ENCODE results near the gene EI24. TPM values are rescaled to one million over a fixed set of nuclear protein-coding genes. Genes with fewer than 3 reads are reported as not detected.

EI24 gene
- total and polyA plus RNA-seq, 9 of the 15 experiments (the other 6 are each of a cell fraction or from before 2014, with no cell fraction given) = 50.4 to 260 (median 168) TPM

GRCh38 chr11:125532668-125533067 lies 36.6 kb upstream of the EI24 start (continued):
- no peak for TF ChIP-seq CREB5 (CRISPR knock-in tag; IDR thresholded peaks at IDR 0.05)
- TF ChIP-seq MCM2 (IDR thresholded peaks at IDR 0.05; ENCODE audit: low read depth) = no peak
- TF ChIP-seq HOMEZ (CRISPR knock-in tag; IDR thresholded peaks at IDR 0.05) = no peak
- no peak for TF ChIP-seq NCOA4 (IDR thresholded peaks at IDR 0.05; ENCODE audit: partially characterized antibody)
- peak; percentile 58 for TF ChIP-seq NEUROD1 (IDR thresholded peaks at IDR 0.05; ENCODE audit: borderline replicate concordance, low read depth, low read length, partially characterized antibody)
- no peak for TF ChIP-seq KDM4B (IDR thresholded peaks at IDR 0.05; ENCODE audit: borderline replicate concordance in 2 of 2, low read depth in 1 of 2)
- TF ChIP-seq KAT7 (CRISPR knock-in tag; IDR thresholded peaks at IDR 0.05; ENCODE audit: borderline replicate concordance) = no peak
- TF ChIP-seq TRIM24 (IDR thresholded peaks at IDR 0.05) = peak; percentile 88 to 92
- no peak for TF ChIP-seq PATZ1 (CRISPR knock-in tag; IDR thresholded peaks at IDR 0.05; ENCODE audit: borderline replicate concordance)
- no peak for TF ChIP-seq ETV1 (tag; conservative IDR thresholded peaks at IDR 0.05; ENCODE audit: low read depth)
- 0 out of 2 replicates have a peak, but pooled peaks have one; percentile 26 for TF ChIP-seq LCOR (CRISPR knock-in tag; IDR thresholded peaks at IDR 0.05)
- 0 out of 2 replicates have a peak, but pooled peaks have one; percentile 33 for TF ChIP-seq GATAD2A (IDR thresholded peaks at IDR 0.05)
- no peak for TF ChIP-seq ESRRB (CRISPR knock-in tag; IDR thresholded peaks at IDR 0.05; ENCODE audit: borderline replicate concordance)
- TF ChIP-seq ZC3H8 (IDR thresholded peaks at IDR 0.05) = no peak
- TF ChIP-seq, protein P1, sequence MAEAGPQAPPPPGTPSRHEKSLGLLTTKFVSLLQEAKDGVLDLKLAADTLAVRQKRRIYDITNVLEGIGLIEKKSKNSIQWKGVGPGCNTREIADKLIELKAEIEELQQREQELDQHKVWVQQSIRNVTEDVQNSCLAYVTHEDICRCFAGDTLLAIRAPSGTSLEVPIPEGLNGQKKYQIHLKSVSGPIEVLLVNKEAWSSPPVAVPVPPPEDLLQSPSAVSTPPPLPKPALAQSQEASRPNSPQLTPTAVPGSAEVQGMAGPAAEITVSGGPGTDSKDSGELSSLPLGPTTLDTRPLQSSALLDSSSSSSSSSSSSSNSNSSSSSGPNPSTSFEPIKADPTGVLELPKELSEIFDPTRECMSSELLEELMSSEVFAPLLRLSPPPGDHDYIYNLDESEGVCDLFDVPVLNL (CRISPR knock-in tag; IDR thresholded peaks at IDR 0.05; ENCODE audit: low read depth) = no peak
- TF ChIP-seq, protein P2, sequence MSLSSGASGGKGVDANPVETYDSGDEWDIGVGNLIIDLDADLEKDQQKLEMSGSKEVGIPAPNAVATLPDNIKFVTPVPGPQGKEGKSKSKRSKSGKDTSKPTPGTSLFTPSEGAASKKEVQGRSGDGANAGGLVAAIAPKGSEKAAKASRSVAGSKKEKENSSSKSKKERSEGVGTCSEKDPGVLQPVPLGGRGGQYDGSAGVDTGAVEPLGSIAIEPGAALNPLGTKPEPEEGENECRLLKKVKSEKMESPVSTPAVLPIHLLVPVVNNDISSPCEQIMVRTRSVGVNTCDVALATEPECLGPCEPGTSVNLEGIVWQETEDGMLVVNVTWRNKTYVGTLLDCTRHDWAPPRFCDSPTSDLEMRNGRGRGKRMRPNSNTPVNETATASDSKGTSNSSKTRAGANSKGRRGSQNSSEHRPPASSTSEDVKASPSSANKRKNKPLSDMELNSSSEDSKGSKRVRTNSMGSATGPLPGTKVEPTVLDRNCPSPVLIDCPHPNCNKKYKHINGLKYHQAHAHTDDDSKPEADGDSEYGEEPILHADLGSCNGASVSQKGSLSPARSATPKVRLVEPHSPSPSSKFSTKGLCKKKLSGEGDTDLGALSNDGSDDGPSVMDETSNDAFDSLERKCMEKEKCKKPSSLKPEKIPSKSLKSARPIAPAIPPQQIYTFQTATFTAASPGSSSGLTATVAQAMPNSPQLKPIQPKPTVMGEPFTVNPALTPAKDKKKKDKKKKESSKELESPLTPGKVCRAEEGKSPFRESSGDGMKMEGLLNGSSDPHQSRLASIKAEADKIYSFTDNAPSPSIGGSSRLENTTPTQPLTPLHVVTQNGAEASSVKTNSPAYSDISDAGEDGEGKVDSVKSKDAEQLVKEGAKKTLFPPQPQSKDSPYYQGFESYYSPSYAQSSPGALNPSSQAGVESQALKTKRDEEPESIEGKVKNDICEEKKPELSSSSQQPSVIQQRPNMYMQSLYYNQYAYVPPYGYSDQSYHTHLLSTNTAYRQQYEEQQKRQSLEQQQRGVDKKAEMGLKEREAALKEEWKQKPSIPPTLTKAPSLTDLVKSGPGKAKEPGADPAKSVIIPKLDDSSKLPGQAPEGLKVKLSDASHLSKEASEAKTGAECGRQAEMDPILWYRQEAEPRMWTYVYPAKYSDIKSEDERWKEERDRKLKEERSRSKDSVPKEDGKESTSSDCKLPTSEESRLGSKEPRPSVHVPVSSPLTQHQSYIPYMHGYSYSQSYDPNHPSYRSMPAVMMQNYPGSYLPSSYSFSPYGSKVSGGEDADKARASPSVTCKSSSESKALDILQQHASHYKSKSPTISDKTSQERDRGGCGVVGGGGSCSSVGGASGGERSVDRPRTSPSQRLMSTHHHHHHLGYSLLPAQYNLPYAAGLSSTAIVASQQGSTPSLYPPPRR (CRISPR knock-in tag; IDR thresholded peaks at IDR 0.05; ENCODE audit: borderline replicate concordance) = no peak
- TF ChIP-seq KLF10 (CRISPR knock-in tag; IDR thresholded peaks at IDR 0.05) = no peak
- no peak for TF ChIP-seq POLR2G (IDR thresholded peaks at IDR 0.05; ENCODE audit: low read depth, low read length)
